Vagina (tissue), 2 donors: Measurements from ENCODE around the gene LTV1.
A peak's percentile ranks its signal among the peaks of the same experiment; 100 is the strongest.

Experiments used
- CTCF ChIP-seq, 3 experiments: fragments of 450-650 bp in 2 of 3; fragments of 200-600 bp in 1 of 3; sonication (generic) in 1 of 3; IDR thresholded peaks; one replicate each; pipeline ENCODE4 v1.5.1; 2017 to 2019; ENCODE audit warnings: antibody characterized with exemption in 3 of 3, mild to moderate bottlenecking in 2 of 3, moderate library complexity in 2 of 3
- POLR2A ChIP-seq, 2 donors: fragments of 450-650 bp; IDR thresholded peaks; one replicate each; pipeline ENCODE4 v1.6.1; 2017; ENCODE audit warnings: antibody characterized with exemption in 2 of 2, mild to moderate bottlenecking in 2 of 2, moderate library complexity in 2 of 2

- TF ChIP-seq CTCF (IDR thresholded peaks at IDR 0.05), result no peak
- peak in 1 of 2 donors; percentile 70 for TF ChIP-seq POLR2A (IDR thresholded peaks at IDR 0.05)
Observed at GRCh38 chr6:143842902-143843676, at the start of gene LTV1.
